DMS79 treated with DMSO at 0.1 percent for 48 hours (cell line): ENCODE results near the gene PLEKHA7.
"Not testable (repeated sequence)": the region's sequence is repeated elsewhere in the genome, so short reads cannot be mapped to it uniquely, and the experiment has no call there.

Experiments
- DNase-seq: peaks from one replicate; lab custom pipeline; 2025; lab: John Stamatoyannopoulos, UW

Gene PLEKHA7

DNA sequence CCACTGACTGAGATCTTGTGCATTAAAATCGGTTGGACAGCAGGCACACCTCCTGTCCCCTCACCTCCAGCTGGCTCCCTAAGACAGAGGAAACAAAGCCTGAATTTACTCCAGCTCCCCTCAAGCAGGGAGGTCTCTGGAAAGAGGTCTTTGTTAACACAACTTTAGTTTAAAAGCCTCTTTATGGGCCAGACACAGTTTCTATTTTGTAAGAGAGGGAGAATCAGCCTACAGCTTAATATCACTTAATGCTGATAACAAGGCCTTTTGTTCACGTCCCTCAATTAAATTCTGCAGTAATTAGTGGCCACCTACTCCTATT lies 36.3 kb downstream of the PLEKHA7 start:
- DNase-seq: no peak

DNA sequence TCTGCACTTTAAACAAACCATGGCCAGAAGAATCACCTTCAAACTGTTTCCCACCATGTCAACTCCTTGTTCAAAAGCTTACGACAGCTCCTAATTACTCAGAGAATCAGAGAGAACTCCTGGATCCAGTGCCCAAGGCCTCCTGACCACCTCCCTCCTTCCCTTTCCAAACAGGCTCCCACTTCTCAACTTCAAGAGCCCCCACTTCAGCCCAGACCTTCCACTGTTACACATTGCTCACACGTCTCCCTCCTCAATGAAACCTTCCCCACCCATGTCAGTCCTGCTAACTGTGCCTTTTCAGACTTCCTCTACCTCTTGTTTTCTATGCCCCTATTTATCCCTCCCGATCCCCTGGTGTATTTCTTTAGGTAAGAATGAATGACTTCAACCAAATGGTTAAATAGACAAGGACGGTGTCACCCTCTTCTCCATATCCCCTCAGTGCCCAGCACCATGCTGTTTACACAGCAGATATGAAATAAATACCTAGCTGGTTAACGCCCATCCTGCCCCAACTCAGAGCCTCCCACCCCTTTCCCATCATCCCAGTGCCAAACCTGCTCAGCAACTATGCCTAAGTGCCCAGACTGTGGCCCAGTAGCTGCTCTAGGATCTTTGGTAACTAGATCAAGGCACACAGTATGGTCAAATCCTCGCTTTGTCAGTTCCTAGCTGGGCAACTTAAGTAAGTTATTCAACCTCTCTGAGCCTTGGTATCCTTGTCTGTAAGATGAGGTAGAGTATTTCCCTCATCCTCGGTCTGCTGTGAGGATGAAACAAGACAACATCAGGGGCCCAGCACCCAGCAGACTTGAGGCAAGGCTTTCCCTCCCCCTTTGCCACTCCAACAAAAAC lies 36.8 kb downstream of the PLEKHA7 start:
- DNase-seq: peak; percentile 10

- no peak for DNase-seq
These were observed 37.8 kb downstream of the PLEKHA7 start for GRCh38 chr11:16976379-16976778.

DNA sequence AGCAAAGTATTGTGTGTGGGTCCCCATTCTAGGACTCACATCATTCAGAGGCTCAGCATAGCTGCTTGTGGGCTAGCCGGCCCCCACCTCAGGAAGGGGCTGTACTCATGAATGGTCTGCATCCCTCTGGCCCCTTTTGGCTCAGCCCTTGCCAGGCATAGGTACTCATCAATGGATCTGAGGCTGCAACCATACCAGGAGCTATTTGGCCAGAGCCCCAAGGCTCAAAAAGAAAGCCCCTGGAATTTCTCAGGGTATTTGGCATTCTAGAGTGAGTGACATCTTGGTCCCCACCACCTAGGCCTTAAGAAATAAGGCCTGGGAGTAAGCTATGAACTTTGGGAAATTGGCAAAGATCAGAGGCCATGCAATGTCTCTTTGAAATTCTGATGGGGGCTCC lies 38.3 kb downstream of the PLEKHA7 start:
- DNase-seq: no peak

DNA sequence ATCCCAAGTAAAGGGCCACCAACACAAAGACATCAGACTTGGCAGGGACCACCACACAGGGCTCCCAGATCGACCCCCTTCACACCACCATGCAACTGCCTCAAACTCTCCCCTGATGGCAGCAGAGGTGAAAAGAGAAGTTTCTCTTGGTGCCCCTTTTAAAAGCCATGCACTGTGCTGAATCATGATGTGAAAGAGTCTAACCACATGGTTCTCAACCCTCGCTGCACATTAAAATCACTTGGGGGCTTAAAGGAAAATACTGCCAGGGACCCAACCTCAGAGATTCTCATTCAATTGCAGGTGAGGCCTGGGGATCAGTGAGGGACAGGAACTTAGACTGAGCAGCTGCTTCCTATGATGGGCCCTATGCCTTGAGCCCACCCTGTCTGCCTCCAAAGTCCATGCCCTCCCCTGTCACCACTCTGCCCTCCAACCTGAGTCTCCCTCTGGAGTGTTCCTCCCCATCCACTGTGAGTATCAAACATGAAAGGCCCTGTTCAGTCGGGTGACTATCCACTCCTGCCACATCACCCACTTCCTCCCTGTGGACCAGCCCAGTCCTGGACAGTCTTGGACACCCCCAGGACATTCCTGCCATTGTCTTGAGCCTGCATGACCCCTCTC lies 40.8 kb downstream of the PLEKHA7 start:
- no peak for DNase-seq

DNA sequence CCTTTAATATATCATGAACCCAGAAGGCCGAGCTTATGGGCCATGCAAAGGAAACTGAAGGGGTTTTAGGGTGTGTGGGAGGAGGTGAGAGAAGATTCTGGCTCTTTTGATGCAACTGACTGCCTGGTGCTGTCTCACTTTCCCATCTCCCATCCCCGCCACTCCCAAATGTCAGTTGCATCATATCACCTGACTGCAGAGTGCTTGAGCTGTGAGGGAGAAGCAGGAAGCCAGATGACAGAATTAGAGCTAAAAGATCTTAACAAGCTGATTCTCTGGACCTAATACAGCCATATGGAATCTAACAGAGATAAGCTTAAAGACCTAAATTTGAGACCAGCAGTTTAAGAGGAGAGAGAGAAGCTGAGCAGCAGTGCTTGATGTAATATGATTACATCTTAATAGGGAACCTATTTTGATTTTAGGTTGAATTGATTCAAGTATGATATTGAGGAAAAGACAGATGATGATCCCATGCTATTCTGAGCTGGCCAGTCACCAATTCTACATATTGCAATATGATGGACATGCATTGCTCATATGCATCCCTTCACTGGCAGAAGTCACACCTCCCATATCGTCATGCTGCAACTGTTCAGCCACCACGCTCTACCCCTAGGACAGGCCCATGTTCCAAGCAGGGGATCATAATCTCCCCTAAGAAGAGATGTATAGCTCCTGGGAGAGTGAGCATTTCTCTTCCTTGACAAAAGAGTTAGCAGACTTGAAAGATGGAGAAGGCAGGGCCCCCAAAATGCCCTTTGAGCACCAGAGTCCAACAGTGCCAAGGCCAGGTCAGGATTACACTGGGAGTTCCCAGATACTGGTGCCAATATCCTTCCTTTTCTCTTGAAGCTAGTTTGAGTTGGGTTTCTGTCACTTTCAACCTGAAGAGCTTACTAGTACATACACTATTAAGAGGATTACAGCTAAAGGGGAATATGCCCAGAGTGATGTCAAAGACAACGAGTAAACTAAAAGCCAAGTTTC lies 44.9 kb downstream of the PLEKHA7 start:
- DNase-seq: no peak

DNA sequence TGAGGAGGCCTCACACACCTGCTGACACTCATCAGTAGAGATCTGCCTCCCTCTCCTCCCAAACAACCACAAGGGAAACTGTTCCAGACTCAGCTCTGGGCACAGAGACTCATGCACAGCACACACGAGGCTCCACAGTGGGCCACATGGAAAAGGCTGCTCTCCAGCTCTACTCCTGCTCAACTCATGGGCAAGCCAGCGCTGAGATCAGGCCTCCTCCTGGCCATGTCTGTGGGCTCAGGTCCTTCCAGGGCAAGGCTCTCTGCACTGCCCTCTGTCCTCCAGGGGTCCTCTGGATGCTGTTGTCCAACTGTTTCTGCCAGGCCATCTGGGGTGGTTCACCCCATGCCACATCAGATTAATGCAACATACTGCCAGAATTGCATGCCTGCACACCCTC lies 46.0 kb downstream of the PLEKHA7 start:
- no peak for DNase-seq

- no peak for DNase-seq
These were observed 47.1 kb downstream of the PLEKHA7 start for GRCh38 chr11:16966930-16967671.

DNA sequence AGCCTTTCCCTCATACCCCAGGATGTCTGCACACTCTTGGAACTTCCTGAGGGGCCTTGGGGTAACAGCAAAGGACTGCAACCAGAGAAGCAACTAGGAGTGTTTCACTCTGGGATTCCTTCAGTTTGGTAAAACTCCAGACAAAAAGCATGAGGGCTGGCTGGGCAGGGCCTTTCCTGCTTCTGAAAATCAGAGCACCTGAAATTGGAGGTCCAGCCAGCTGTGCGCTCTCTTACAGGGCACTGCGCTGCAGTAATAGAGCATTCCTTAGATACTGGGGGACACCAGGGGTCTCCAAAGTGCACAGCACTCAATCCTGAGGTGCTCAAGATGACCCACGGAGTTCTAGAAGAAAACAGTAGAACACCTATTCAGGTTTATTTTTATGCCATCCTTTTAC lies 49.7 kb downstream of the PLEKHA7 start:
- DNase-seq: no peak

DNA sequence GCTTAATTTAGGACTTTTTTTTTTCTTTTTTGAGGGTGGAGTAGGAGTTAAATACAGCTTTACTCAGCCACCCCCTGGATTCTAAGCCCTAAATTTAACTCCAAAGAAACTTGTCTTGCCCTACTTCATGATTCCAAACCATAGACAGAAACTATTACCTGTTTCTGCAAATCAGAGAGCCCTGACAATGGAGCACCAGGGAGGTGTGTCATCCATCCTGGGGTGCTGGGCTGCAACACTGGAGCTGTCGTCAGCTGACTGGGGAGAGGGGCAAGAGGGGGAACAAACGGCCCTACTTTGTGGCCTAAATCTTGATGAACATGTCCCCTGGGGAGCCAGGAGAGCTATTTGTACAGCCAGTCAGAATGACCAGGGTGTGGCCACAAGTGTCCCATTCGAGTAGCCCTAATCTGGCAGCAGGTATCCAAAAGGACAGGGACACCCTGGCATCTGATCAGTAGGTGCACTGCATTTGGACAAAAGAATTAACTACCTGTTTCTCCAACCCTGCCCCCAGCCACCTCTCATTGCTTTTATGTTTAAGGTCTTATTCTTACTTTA lies 50.8 kb downstream of the PLEKHA7 start:
- no peak for DNase-seq

DNA sequence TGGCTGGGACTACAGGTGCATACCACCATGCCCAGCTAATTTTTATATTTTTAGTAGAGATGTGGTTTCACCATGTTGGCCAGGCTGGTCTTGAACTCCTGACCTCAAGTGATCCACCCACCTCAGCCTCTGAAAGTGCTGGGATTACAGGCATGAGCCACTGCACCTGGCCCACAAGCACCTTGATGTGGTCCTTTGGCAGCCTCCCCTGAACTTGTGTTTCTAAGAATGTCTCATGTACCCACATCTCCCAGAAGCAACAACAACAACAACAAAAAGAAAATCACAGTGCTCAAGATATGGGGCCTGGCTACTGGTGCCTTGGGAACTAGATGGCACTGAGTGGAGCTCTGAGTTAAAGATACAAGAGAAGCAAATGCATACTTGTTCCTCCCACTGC lies 51.6 kb downstream of the PLEKHA7 start:
- not testable (repeated sequence) for DNase-seq

DNA sequence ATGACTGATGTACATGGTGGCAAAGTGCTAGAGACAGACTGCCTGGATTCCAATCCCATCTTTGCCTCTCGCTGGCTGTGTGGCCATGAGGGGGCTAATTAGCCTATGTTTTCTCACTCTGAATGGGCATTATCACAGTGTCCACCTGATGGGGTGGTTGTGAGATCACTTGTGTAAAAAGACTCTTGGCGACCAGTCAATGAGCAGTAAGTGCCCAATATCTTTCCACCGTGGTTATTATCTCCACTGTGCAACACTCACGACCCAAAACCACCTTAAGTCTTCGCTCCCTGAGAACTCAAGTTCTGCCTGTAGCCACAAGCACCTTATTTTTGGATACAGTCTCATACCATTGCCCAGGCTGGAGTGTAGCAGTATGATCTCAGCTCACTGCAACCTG lies 52.1 kb downstream of the PLEKHA7 start:
- DNase-seq: no peak

DNA sequence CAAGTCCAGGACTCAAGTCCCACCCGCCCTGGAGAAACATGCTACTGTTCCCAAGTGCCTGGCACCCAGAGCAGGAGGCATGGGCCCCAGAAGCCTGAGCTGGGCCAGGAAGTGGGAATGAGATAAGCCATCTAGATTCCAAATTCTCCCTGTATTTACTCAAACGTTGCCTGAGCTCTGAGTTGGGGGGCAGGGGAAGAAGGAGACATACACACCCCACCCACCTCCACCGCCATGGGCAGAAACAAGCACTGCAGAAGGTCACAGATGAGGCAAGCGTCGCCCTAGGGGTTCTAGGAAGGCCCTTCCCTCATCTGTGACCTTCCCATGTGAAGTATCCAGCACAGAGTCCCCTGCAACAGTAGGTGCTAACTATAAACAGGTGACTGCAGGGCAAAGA lies 54.0 kb downstream of the PLEKHA7 start:
- no peak for DNase-seq

GRCh38 chr11:16959602-16960001 lies 54.6 kb downstream of the PLEKHA7 start:
- no peak for DNase-seq

DNA sequence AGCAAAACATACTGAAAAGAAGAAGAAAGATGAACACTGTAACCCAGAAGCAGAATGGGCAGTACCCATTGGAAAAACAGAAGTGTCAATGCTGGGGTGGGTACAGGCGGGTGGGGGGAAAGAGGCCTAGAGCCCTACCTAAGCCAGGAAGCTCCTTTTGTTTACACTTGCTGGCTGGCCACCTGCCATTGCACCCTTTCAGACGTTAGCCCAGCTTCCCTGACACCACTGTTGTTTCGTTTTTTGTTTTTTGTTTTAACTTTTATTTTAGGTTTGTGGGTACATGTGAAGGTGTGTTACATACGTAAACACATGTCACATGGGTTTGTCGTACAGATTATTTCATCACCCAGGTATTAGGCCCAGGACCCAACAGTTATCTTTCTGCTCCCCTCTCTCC lies 55.4 kb downstream of the PLEKHA7 start:
- DNase-seq: no peak

GRCh38 chr11:16956538-16957153 lies 57.6 kb downstream of the PLEKHA7 start:
- DNase-seq: no peak

- DNase-seq: no peak
These were observed 60.6 kb downstream of the PLEKHA7 start for GRCh38 chr11:16953663-16954062.

DNA sequence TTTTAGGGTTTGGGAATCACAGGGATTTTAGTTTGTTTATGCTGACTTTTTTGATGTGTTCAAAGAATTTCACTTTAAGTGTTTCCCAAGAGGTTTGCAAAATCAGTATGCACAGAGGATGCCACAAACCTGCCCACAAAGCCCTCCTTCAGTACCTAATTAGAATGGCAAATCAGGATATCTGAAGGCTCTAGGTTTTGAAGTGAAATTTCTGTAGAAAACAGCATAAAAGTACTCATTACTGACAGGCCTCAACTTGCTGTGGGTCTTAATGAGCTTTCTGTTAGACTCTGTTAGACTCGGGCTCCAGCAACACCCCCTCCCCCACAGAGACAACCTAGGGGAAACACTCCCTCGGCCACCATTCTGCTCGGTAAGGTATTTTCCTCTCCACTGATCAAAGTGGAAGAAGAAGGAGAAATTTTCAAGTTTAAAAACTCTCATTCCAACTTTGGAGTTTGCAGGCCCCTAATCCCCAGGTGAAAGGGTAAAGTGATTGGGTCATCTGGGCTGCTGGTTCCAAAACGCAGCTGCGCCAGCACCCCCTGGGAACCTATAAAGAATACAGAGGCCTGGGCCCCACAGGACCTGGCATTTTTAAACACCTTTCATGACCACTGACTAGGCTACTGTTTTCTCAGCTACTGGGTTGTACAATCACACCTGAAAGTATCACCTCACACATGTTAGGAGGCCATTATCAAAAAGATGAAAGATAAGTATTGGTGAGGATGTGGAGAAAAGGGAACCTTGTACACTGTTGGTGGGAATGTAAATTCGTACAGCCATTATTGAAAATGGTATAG lies 67.5 kb downstream of the PLEKHA7 start:
- DNase-seq: no peak

GRCh38 chr11:16945671-16946469 lies 68.3 kb downstream of the PLEKHA7 start:
- DNase-seq: peak; percentile 19
